IPS-15b (cell line): ENCODE measurements around the gene STK24.

Experiments used
- H3K27me3 ChIP-seq: one replicate; pipeline ENCODE4 v1.6.1; 2013; ENCODE audit warnings: low read length; ENCODE audit not compliant: control insufficient read depth, insufficient read depth
- H3K36me3 ChIP-seq: one replicate; pipeline ENCODE4 v1.6.1; 2013; ENCODE audit warnings: low read length; ENCODE audit not compliant: control insufficient read depth, insufficient read depth
- H3K4me1 ChIP-seq: one replicate; pipeline ENCODE4 v1.6.1; 2013; ENCODE audit warnings: mild to moderate bottlenecking, low read length; ENCODE audit not compliant: control insufficient read depth, insufficient read depth
- H3K4me3 ChIP-seq: one replicate; pipeline ENCODE4 v1.5.1; 2013; ENCODE audit warnings: low read depth, low read length
- H3K9ac ChIP-seq: one replicate; pipeline ENCODE4 v1.6.1; 2013; ENCODE audit warnings: low read depth, mild to moderate bottlenecking, low read length
- H3K9me3 ChIP-seq: one replicate; pipeline ENCODE4 v1.6.1; 2013; ENCODE audit warnings: mild to moderate bottlenecking, low read length; ENCODE audit not compliant: control insufficient read depth, insufficient read depth

The STK24 gene

DNA sequence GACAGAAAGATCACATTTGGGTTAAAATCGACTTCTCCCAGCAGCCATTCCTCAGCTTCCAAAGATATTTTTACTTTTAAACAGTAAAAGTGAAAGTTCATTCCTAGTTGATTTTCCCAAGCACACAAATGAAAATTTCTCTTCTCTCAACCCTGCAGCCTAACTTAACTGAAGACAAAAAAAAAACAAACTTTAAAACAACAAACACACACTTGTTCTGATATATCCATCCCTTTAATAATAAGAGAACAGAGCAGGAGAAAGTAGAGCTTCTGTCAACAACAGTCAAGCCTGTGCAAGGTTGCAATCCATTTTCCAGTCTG, 72.9 kb downstream of the STK24 start:
- Histone ChIP-seq H3K4me3 (no peak overlapping the region), H3K27me3 (no peaks in the 10 kb centered on the region), H3K9me3 (no peaks in the 10 kb centered on the region), H3K9ac (no peak overlapping the region), H3K4me1 (peaks cover 14% of the 10 kb centered on the region), H3K36me3 (no peaks in the 10 kb centered on the region)

DNA sequence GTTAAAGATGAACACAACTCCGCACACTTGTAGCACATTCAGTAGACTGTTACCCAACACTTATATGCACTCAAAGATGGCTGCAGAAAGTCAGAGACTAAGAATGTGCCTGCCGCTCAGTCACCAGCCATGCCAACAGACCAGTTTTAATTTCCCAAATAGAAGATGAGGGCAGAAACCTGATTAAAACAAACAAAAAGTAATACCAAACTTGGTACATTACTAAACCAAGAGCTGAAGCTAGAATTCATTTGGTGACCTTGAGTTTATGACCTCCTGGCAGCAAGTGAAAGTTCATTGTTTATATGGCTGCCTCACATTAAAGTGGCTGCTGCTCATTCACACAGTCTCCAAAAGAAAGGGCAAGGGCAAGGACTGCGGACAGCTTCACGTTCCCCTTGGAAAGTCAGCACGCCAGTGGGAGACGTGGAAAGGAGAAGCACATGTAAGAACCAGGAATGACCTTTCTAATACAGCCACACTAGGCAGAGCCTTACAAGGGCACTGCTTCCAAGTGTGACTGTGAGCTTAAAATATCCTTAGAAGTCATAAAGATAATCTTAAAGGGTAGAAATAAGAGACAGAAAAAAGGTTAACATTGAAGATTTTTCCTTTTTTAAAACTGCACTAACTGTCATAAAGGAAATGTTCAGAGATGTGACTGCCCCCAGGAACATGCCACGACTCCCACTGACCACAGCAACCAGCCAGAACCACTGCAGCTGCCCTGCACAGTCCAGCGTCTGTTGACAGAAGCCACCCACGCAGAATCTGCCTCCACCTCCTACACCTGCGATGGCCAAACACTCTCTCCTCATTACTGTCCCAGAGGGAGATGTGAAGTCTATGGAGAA, 73.5 kb downstream of the STK24 start:
- no peak overlapping the region for H3K4me3 ChIP-seq
- H3K36me3 ChIP-seq = peaks cover 4% of the 10 kb centered on the region
- H3K27me3 ChIP-seq = no peaks in the 10 kb centered on the region
- H3K9me3 ChIP-seq = no peaks in the 10 kb centered on the region
- H3K9ac ChIP-seq = no peak overlapping the region
- H3K4me1 ChIP-seq = peaks cover 9% of the 10 kb centered on the region

DNA sequence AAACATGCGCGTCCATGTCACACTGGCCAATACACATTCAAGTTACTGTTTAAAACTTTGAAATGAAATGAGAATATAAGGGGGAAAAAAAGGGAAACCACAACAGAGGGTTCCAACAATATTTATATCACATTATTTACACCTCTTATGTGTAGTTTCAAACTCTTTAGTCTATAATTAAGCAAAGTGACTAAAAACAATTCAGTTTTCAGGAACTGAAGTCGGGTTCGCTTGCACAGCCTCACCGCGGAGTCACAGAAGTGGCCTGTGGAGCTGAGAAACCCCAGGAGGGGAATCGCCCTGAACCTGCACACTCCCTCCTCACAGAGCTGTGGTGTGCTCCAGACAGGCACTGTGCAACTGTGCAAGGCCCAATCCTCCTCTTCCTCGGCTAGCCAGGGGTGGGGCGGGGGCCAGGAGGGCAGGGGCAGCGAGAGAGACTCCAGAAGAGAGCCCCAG, 75.9 kb downstream of the STK24 start:
- H3K27me3 ChIP-seq = no peaks in the 10 kb centered on the region
- peaks cover 5% of the 10 kb centered on the region for H3K36me3 ChIP-seq
- H3K4me1 ChIP-seq = peaks cover 8% of the 10 kb centered on the region
- no peak overlapping the region for H3K9ac ChIP-seq
- no peaks in the 10 kb centered on the region for H3K9me3 ChIP-seq
- no peak overlapping the region for H3K4me3 ChIP-seq

DNA sequence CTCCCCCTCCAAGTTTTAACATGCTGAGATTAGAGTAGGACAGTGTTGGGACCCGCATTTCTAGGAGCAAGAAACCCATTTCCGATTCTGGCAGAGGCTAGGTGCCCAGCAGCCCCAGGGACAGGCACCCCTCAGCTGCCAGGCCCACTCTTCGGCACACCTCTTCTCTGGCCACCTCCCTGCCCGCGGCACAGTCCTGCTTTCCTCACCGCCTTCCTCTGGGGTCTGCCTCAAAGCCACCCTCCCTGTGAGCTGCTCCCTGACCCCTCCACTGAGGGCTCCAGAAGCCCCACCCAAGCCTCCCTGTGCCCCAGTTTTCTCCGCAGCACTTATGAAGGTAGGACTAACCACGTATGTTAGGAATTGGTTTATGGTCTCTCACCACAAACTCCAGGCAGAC, 79.9 kb downstream of the STK24 start:
- Histone ChIP-seq H3K27me3 (no peaks in the 10 kb centered on the region), H3K4me3 (no peak overlapping the region), H3K9me3 (no peaks in the 10 kb centered on the region), H3K36me3 (peaks cover 5% of the 10 kb centered on the region), H3K9ac (peak overlapping the region; percentile 16), H3K4me1 (peaks cover 18% of the 10 kb centered on the region)

DNA sequence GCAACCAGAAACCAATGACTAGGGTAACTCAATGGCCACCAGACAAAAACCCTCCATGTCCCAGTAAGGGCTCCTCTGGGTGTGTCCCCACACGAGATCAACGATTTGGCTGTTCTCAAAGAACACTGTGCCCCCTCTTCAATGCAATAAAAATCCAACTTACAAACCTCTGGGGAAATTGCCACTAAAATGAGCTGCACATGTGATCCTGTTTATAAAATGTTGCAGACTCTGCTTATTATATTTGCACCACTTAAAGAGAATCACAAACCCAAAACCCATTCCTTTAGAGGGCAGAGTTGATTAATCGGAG, 80.5 kb downstream of the STK24 start:
- no peak overlapping the region for H3K4me3 ChIP-seq
- H3K4me1 ChIP-seq = peaks cover 18% of the 10 kb centered on the region
- no peaks in the 10 kb centered on the region for H3K9me3 ChIP-seq
- no peaks in the 10 kb centered on the region for H3K27me3 ChIP-seq
- peaks cover 5% of the 10 kb centered on the region for H3K36me3 ChIP-seq
- H3K9ac ChIP-seq = peak overlapping the region; percentile 16

DNA sequence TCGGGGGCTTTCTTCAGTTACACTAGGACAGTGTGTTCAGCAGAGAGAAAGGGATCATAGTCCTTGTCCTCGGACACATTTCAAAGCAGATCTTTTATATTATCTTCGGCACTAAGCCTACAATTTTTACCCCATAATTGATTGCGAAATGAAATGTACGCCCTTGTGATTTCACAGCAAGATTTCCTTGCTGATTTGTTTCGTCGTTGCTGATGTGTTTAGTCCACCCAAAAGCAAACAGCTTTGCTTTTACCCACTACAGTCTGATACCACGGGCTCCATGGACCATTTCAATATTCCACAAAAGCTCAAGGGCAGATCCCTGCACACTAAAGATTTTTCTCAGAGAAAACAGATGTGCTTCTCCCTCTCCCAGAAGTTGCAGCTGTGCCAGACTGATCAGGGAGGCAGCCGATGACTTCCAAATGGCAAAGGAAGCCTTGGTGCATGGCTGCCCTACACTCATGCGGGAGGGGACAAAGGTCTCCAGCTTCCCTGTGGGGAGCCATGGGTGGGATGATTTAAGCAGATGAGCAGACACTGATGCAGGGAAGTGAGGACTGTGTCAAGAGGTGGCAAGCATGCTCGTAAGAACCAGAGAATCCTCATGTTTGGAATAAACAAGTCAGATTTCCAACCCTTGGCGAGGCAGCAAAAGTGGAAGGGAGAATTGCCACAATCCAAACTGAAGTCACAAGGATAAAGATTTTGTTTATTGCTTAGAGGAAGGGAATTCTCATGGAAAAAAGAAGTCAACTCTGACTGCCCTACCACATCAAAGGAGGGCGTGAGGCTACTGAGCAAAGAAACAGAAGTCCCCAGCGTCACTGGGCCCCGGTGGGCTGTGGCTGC, 81.1 kb downstream of the STK24 start:
- H3K9me3 ChIP-seq = no peaks in the 10 kb centered on the region
- peak overlapping the region; percentile 16 for H3K9ac ChIP-seq
- no peak overlapping the region for H3K4me3 ChIP-seq

DNA sequence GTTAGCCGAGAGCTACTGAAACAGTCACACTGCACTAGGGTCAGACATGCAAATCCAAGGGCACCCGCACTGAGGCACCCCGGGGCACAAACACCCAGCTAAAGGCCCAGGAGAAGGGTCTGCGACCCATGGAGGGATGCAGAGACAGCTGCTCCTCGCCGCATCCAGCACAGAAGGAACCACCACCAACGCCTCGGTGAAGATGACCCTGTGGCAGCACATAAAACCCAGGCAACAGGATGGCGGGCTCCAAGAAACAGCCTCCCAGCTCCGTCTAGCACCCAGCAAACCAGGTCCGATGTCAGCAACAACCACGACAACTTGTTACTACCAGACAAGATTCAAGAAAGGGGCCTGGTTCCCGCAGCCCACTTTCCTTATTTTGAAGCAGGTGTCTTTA, 82.1 kb downstream of the STK24 start:
- Histone ChIP-seq H3K9ac (no peak overlapping the region), H3K36me3 (peaks cover 5% of the 10 kb centered on the region), H3K4me1 (peaks cover 21% of the 10 kb centered on the region), H3K9me3 (no peaks in the 10 kb centered on the region), H3K27me3 (no peaks in the 10 kb centered on the region), H3K4me3 (no peak overlapping the region)

More for the DNA sequence above, 81.1 kb downstream of the STK24 start:
- peaks cover 5% of the 10 kb centered on the region for H3K36me3 ChIP-seq
- H3K27me3 ChIP-seq = no peaks in the 10 kb centered on the region
- peaks cover 21% of the 10 kb centered on the region for H3K4me1 ChIP-seq

DNA sequence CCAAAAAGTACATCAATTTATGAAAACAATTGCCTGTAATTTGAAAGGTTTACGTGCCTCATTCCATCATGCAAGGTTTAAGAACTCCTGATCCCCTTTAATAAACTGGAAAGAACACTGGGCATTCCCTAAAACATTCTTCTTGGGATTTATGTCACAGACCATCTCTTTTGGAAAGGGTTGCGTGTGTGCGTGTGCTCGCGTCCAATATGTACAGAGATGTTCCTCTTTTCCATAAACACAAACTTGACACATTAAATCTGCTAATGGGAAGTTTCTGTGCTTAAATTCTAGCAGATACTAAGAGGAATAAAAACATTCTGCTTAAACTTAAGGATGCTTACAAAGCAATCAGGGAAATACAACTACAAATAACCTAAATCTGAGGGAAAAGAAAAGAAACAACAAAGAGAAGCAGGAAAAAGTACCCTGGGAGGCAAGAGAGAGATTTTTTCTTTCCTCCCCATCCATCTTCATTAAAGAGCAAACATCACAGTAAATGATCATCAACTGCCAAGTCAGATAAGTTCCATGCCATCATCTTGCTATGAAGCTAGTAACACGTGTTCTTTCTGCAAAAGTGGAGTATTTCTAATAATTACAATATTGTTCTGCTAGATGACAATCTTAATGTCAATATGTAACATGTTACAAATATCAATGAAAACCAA, 83.7 kb downstream of the STK24 start:
- Histone ChIP-seq H3K27me3 (no peaks in the 10 kb centered on the region), H3K4me3 (no peak overlapping the region), H3K9ac (no peak overlapping the region), H3K4me1 (peaks cover 21% of the 10 kb centered on the region), H3K36me3 (no peaks in the 10 kb centered on the region), H3K9me3 (no peaks in the 10 kb centered on the region)

DNA sequence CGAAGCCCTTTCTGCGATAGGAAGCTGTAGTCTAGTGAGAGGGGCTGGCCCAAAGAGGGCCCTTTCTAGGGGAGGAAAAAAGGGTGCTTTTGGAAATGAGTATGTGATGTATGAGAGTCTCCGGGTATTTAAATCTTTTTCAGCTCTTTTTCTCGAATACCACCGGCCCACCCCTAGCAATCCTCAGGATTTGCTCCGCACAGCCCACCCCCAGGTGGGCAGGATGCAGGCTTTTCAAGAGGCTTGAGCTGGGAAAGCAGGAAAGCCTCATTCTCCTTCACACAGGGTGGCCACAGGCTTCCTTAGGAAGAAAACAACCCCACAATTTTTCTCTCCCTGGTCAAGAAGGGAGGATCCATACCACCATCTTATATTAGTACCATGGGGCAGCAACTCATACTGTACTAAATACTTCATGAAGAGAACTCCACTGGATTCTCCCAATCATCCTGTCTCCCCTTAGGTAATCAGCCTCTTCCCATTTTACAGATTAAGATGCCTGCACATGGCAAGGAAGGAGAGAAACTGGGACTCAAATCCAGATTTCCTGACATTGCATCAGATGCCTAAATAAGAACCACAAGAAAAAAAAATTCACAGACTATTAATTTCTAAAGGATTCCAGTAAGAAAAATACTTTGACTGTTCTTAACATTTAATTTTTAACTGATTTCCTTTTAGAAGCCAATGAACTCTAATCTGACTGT, 84.4 kb downstream of the STK24 start:
- no peak overlapping the region for H3K9ac ChIP-seq
- peaks cover 19% of the 10 kb centered on the region for H3K4me1 ChIP-seq

DNA sequence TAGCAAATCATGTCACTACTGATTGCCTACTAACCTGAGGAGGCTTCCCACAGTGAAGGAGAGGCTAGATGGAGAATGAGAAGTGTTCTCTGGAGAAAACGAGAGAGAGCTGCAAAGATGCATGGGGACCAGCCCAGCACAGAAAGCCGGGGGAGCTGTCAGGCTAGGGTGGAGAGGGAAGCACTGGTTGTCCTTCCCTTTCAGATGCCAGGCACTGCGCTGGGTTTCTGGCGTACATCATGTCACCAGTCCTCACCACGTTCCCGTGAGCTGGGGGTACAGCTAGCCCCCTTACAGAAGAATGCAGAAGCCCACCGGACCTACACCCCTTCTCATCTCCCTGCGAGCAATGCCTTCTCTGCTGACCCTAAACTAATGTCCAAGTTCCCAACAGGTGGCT, 86.0 kb downstream of the STK24 start:
- H3K36me3 ChIP-seq = no peaks in the 10 kb centered on the region
- H3K4me3 ChIP-seq = no peak overlapping the region
- no peaks in the 10 kb centered on the region for H3K9me3 ChIP-seq
- H3K27me3 ChIP-seq = no peaks in the 10 kb centered on the region
- H3K9ac ChIP-seq = no peak overlapping the region
- H3K4me1 ChIP-seq = peaks cover 16% of the 10 kb centered on the region

More for the DNA sequence above, 84.4 kb downstream of the STK24 start:
- Histone ChIP-seq H3K4me3 (no peak overlapping the region), H3K27me3 (no peaks in the 10 kb centered on the region), H3K36me3 (no peaks in the 10 kb centered on the region), H3K9me3 (no peaks in the 10 kb centered on the region)

DNA sequence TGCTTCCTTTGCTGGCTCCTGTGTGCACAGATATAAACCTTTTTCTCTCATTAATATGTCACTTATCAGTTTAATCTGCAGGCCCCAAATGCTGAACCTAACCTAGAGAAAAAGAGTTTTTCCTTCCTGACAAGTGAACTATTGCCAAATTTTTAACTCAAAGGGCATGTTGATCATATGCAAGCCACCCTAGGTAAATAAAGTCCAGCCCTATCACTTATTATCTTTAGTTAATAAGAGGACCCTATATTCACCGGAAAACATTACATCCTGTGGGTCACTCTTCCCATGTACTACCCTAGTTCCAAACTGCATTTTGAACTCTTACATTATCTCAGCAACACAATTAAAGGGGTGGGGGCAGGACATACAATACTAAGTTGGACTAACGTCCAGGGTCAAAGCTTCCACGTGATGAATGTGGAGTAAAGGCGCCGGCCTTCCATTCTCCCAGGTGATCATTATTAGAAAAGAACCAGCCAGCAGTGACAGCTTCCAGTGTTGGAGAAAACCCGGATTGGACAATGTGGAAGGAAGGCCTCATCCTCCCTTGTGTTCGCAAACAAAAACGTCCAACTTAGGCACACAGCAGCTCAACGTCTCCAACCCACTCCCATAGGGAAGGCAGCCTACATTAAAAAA, 86.6 kb downstream of the STK24 start:
- Histone ChIP-seq H3K27me3 (no peaks in the 10 kb centered on the region), H3K9ac (no peak overlapping the region), H3K4me3 (no peak overlapping the region), H3K36me3 (no peaks in the 10 kb centered on the region), H3K4me1 (peaks cover 21% of the 10 kb centered on the region), H3K9me3 (no peaks in the 10 kb centered on the region)
